A549 (cell line): ENCODE data around the gene PCSK7. TPM values are rescaled to one million over a fixed set of nuclear protein-coding genes. Genes with fewer than 3 reads are reported as not detected.
"Not testable (repeated sequence)": the region's sequence is repeated elsewhere in the genome, so short reads cannot be mapped to it uniquely, and the experiment has no call there.

ENCODE experiments used
- ATAC-seq, 2 experiments: fragments of 200-7000 bp in 1 of 2; fragments of >200 bp in 1 of 2; cut with Nextera tagmentation in 1 of 2; cut with Tn5 transposase in 1 of 2; 3 replicates each; pipeline versions ENCODE4 v1.8.0 to v1.9.1; 2018 to 2020; ENCODE audit warnings: mild to moderate bottlenecking in 1 of 2, moderate library complexity in 1 of 2
- CTCF ChIA-PET: fragments of 300-600 bp; sonication (Branson Sonifier 250); formaldehyde crosslinking; extraction: SDS; loops from one replicate; lab custom pipeline; 2021; ENCODE audit warnings: antibody characterized with exemption, inconsistent platforms; lab: Yijun Ruan, JAX
- POLR2A ChIA-PET: fragments of 350-600 bp; formaldehyde crosslinking; extraction: SDS; loops from one replicate; lab custom pipeline; 2021; ENCODE audit warnings: antibody characterized with exemption, inconsistent platforms; lab: Yijun Ruan, JAX
- DNase-seq, 2 experiments: peaks; one replicate each; pipeline versions ENCODE4 v3.0.0 to v3.0.0-alpha.2; 2011 to 2016; ENCODE audit warnings: low read depth in 1 of 2, low spot score in 1 of 2
- FAIRE-seq: peaks from 2 replicates; lab custom pipeline; 2011; peaks lifted over from hg19 to GRCh38; lab: Jason Lieb, UNC
- H3K27ac ChIP-seq, 2 experiments: fragments of >200 bp; sonication (Bioruptor Twin); formaldehyde crosslinking; 3 replicates each; pipeline ENCODE4 v1.5.1; 2016 to 2017
- H3K4me1 ChIP-seq: fragments of >200 bp; sonication (Bioruptor Twin); formaldehyde crosslinking; 3 replicates; pipeline ENCODE4 v1.6.1; 2016
- H3K4me2 ChIP-seq: fragments of >200 bp; sonication (Bioruptor Twin); formaldehyde crosslinking; 3 replicates; pipeline ENCODE4 v1.6.1; 2016
- H3K4me3 ChIP-seq: fragments of >200 bp; sonication (Bioruptor Twin); formaldehyde crosslinking; 3 replicates; pipeline ENCODE4 v1.5.1; 2016
- H3K9me3 ChIP-seq: fragments of >200 bp; sonication (Bioruptor Twin); formaldehyde crosslinking; 3 replicates; pipeline ENCODE4 v1.6.1; 2016
- CBX2 ChIP-seq: fragments of 200-600 bp; sonication (generic); IDR thresholded peaks from 2 replicates; pipeline ENCODE4 v1.6.1; 2016; ENCODE audit warnings: low read depth, mild to moderate bottlenecking, borderline replicate concordance
- CBX8 ChIP-seq: fragments of 200-600 bp; sonication (generic); IDR thresholded peaks from 2 replicates; pipeline ENCODE4 v1.6.1; 2016
- E2F6 ChIP-seq: IDR thresholded peaks from 2 replicates; pipeline ENCODE4 v1.6.1; 2012; ENCODE audit warnings: low read depth, borderline replicate concordance
- FOXS1 ChIP-seq: fragments of 250-450 bp; sonication (Bioruptor Pico); IDR thresholded peaks from 2 replicates; pipeline ENCODE4 v1.5.0; 2020; ENCODE audit warnings: mild to moderate bottlenecking, moderate library complexity
- KDM5A ChIP-seq: fragments of 200-600 bp; sonication (generic); IDR thresholded peaks from 2 replicates; pipeline ENCODE4 v1.6.1; 2016; ENCODE audit warnings: antibody characterized with exemption, mild to moderate bottlenecking
- MAX ChIP-seq: IDR thresholded peaks from 2 replicates; pipeline ENCODE4 v1.6.1; 2012
- MYC ChIP-seq: IDR thresholded peaks from 2 replicates; pipeline ENCODE4 v1.6.1; 2012; ENCODE audit warnings: mild to moderate bottlenecking, inconsistent platforms, low read length, improper control_type of control experiment, borderline replicate concordance
- NR3C1 ChIP-seq: fragments of >200 bp; sonication (Bioruptor Twin); formaldehyde crosslinking; IDR thresholded peaks from 3 replicates; pipeline ENCODE4 v1.6.1; 2017
- RARB ChIP-seq: fragments of 250-450 bp; sonication (Bioruptor Pico); IDR thresholded peaks from 2 replicates; pipeline ENCODE4 v1.8.0; 2021; ENCODE audit warnings: mild to moderate bottlenecking, moderate library complexity
- RCOR1 ChIP-seq: fragments of 150-350 bp; IDR thresholded peaks from 2 replicates; pipeline ENCODE4 v1.6.1; 2014; ENCODE audit warnings: antibody characterized with exemption, low read length, low read depth
- ZC3H11A ChIP-seq: fragments of 450-650 bp; IDR thresholded peaks from 2 replicates; pipeline ENCODE4 v1.6.1; 2014; ENCODE audit warnings: antibody characterized with exemption, mild to moderate bottlenecking
- ZNF302 ChIP-seq: fragments of 250-450 bp; sonication (Bioruptor Pico); IDR thresholded peaks from 2 replicates; pipeline ENCODE4 v1.9.0; 2021; ENCODE audit warnings: inconsistent platforms, mild to moderate bottlenecking, moderate library complexity
- WGBS: methylation state at CpG from one replicate; pipeline ENCODE4 v1.1.6; 2017; ENCODE audit errors: missing lambda C conversion rate; 5-methylcytosine and 5-hydroxymethylcytosine counted together
- polyA plus RNA-seq, 4 experiments: library from polyadenylated mRNA; depleted of rRNA in 3 of 4; stranded (reverse); fragments of >200 nt; fragmentation: RNase III in 1 of 4; extraction: RNeasy Plus Mini Kit Qiagen cat#74134 plus additional on column Dnase treatment in 1 of 4; gene quantifications; 2 replicates in 3 of 4; 3 replicates in 1 of 4; pipeline ENCODE4 v1.2.3, GENCODE V29; 2011 to 2017

PCSK7 gene
- polyA plus RNA-seq, 2 of the 4 experiments (the other 2 are of a cell fraction) = 9.8 to 17.8 TPM

GRCh38 chr11:117185736-117186430 is 46.0 kb downstream of the PCSK7 start:
- DNase-seq (no peak), ATAC-seq (no peak), FAIRE-seq (no peak)
- no peak overlapping the region for H3K27ac ChIP-seq
- POLR2A ChIA-PET = no interaction called here
- WGBS = 87% methylated on average over 5 of the region's 5 CpGs
- CTCF ChIA-PET = interaction anchor here (0.6 kb wide), 1 partner anchor 8 kb away, joined by 6 read pairs; no protein-coding TSS in a partner anchor
- no peak for TF ChIP-seq KDM5A
- TF ChIP-seq NR3C1 = no peak
- TF ChIP-seq CBX2 = no peak
- TF ChIP-seq MYC = no peak
- TF ChIP-seq FOXS1 = no peak
- TF ChIP-seq, all 56 proteins: peak for 0
- no peak overlapping the region for H3K4me2 ChIP-seq
- no peaks in the 10 kb centered on the region for H3K9me3 ChIP-seq
- H3K4me1 ChIP-seq = peaks cover 2% of the 10 kb centered on the region
- H3K4me3 ChIP-seq = no peak overlapping the region

GRCh38 chr11:117183724-117184349 is 48.0 kb downstream of the PCSK7 start:
- no peak for TF ChIP-seq MAX
- WGBS = 91% methylated on average over 9 of the region's 11 CpGs
- Histone ChIP-seq H3K27ac (no peak overlapping the region), H3K4me2 (no peak overlapping the region), H3K4me3 (no peak overlapping the region), H3K9me3 (no peaks in the 10 kb centered on the region), H3K4me1 (peaks cover 13% of the 10 kb centered on the region)
- no peak for FAIRE-seq
- CTCF ChIA-PET = interaction anchor here (1.4 to 7.2 kb wide), 2 partner anchors 10 to 44 kb away, joined by 3 to 69 read pairs; no protein-coding TSS in a partner anchor
- DNase-seq = no peak
- no peak for ATAC-seq
- POLR2A ChIA-PET = no interaction called here

- CTCF ChIA-PET = interaction anchor here (1.0 to 7.2 kb wide), 3 partner anchors 10 to 44 kb away, joined by 3 to 69 read pairs (median 3); no protein-coding TSS in a partner anchor
- ATAC-seq = not testable (repeated sequence)
Measured at GRCh38 chr11:117183178-117183577, 48.7 kb downstream of the PCSK7 start.

GRCh38 chr11:117182551-117182935 is 49.3 kb downstream of the PCSK7 start:
- no peak for ATAC-seq
- no peaks in the 10 kb centered on the region for H3K9me3 ChIP-seq
- ChIA-PET CTCF (interaction anchor here (0.8 to 7.2 kb wide), 8 partner anchors 9 to 45 kb away, joined by 3 to 69 read pairs (median 5); partner anchors contain the start of gene TAGLN), POLR2A (no interaction called here)
- no peak for FAIRE-seq
- no peak overlapping the region for H3K4me3 ChIP-seq
- H3K4me2 ChIP-seq = no peak overlapping the region
- H3K27ac ChIP-seq = no peak overlapping the region
- 91% methylated on average over 10 of the region's 10 CpGs for WGBS
- TF ChIP-seq RARB (CRISPR knock-in tag) = no peak
- TF ChIP-seq RCOR1 = no peak
- no peak for TF ChIP-seq ZC3H11A
- no peak for TF ChIP-seq ZNF302 (CRISPR knock-in tag)
- no peak for TF ChIP-seq MAX
- no peak for TF ChIP-seq E2F6
- TF ChIP-seq CBX8 = no peak
- no peak for DNase-seq
- H3K4me1 ChIP-seq = peaks cover 13% of the 10 kb centered on the region

More at GRCh38 chr11:117183178-117183577, 48.7 kb downstream of the PCSK7 start:
- H3K4me2 ChIP-seq, H3K9me3 ChIP-seq, POLR2A ChIA-PET, FAIRE-seq, H3K27ac ChIP-seq, DNase-seq, H3K4me3 ChIP-seq: not testable (repeated sequence)
- H3K4me1 ChIP-seq = peaks cover 13% of the 10 kb centered on the region
- WGBS = 94% methylated on average over 13 of the region's 13 CpGs
